Liver (tissue), 9 donors: ENCODE results near the gene SPTB. TPM values are rescaled to one million over a fixed set of nuclear protein-coding genes. Genes with fewer than 3 reads are reported as not detected.

Experiments used
- DNase-seq: peaks from one replicate; pipeline ENCODE4 v3.0.0-alpha.2; 2017; ENCODE audit warnings: low spot score
- H3K27ac ChIP-seq, 2 donors: one replicate each; pipeline ENCODE4 v1.7.0; 2013; ENCODE audit warnings: inconsistent platforms in 2 of 2, low read length in 2 of 2, control low read depth in 1 of 2, low read depth in 1 of 2, mild to moderate bottlenecking in 1 of 2
- H3K27me3 ChIP-seq, 4 donors: one replicate each; pipeline versions ENCODE4 v1.6.1 to v1.7.0; 2013; ENCODE audit warnings: low read length in 3 of 4, inconsistent platforms in 1 of 4, mild to moderate bottlenecking in 1 of 4, moderate library complexity in 1 of 4; ENCODE audit not compliant: control insufficient read depth in 4 of 4, insufficient read depth in 4 of 4
- H3K36me3 ChIP-seq, 4 donors: one replicate each; pipeline versions ENCODE4 v1.6.1 to v1.7.0; 2013; ENCODE audit warnings: low read length in 3 of 4, mild to moderate bottlenecking in 3 of 4, low read depth in 1 of 4, moderate library complexity in 1 of 4; ENCODE audit not compliant: control insufficient read depth in 4 of 4, insufficient read depth in 3 of 4
- H3K4me1 ChIP-seq, 4 donors: one replicate each; pipeline versions ENCODE4 v1.6.1 to v1.7.0; 2013; ENCODE audit warnings: low read length in 3 of 4, mild to moderate bottlenecking in 3 of 4, moderate library complexity in 1 of 4; ENCODE audit not compliant: control insufficient read depth in 4 of 4, insufficient read depth in 4 of 4
- H3K4me3 ChIP-seq, 3 donors: one replicate each; pipeline versions ENCODE4 v1.6.1 to v1.7.0; 2013; ENCODE audit warnings: low read length in 3 of 3, control low read depth in 1 of 3, low read depth in 1 of 3, mild to moderate bottlenecking in 1 of 3
- H3K9ac ChIP-seq, 2 donors: one replicate each; pipeline ENCODE4 v1.7.0; 2013; ENCODE audit warnings: low read length in 2 of 2, mild to moderate bottlenecking in 2 of 2, moderate library complexity in 2 of 2, control low read depth in 1 of 2, low read depth in 1 of 2
- H3K9me3 ChIP-seq, 4 donors: one replicate each; pipeline versions ENCODE4 v1.6.1 to v1.7.0; 2013; ENCODE audit warnings: low read length in 3 of 4; ENCODE audit not compliant: control insufficient read depth in 4 of 4
- FOXA2 ChIP-seq: IDR thresholded peaks from 2 replicates; pipeline ENCODE4 v1.6.1; 2016; ENCODE audit warnings: antibody characterized with exemption
- GABPA ChIP-seq, 2 donors: IDR thresholded peaks in 1 of 2; conservative IDR thresholded peaks in 1 of 2; 2 replicates each; pipeline ENCODE4 v1.6.1; 2016; ENCODE audit warnings: antibody characterized with exemption in 2 of 2, mild to moderate bottlenecking in 1 of 2, moderate library complexity in 1 of 2
- HNF4A ChIP-seq, 2 donors: conservative IDR thresholded peaks; 2 replicates each; pipeline ENCODE4 v1.6.1; 2016; ENCODE audit warnings: antibody characterized with exemption in 2 of 2, mild to moderate bottlenecking in 2 of 2
- HNF4G ChIP-seq: IDR thresholded peaks from 2 replicates; pipeline ENCODE4 v1.6.1; 2016; ENCODE audit warnings: antibody characterized with exemption
- JUND ChIP-seq, 2 donors: IDR thresholded peaks; 2 replicates each; pipeline ENCODE4 v1.6.1; 2016; ENCODE audit warnings: antibody characterized with exemption in 2 of 2
- YY1 ChIP-seq: IDR thresholded peaks from 2 replicates; pipeline ENCODE4 v1.6.1; 2016; ENCODE audit warnings: antibody characterized with exemption, mild to moderate bottlenecking
- WGBS: extraction: QIAGEN DNeasy Blood & Tissue Kit; methylation state at CpG from one replicate; pipeline ENCODE4 v1.1.7; 2013; 5-methylcytosine and 5-hydroxymethylcytosine counted together
- polyA plus RNA-seq, 2 donors: library from polyadenylated mRNA; stranded (reverse) in 1 of 2; unstranded in 1 of 2; fragments of 200-250 nt in 1 of 2; fragments of >200 nt in 1 of 2; fragmentation: Nextera tagmentation in 1 of 2; extraction: Ambion mirVana in 1 of 2; gene quantifications; one replicate each; pipeline versions ENCODE4 v1.2.1 to v1.2.3, GENCODE V29; 2013 to 2015
- total RNA-seq, 2 donors: library from RNA; depleted of rRNA; stranded (reverse); fragments of >200 nt; gene quantifications; one replicate each; pipeline ENCODE4 v1.2.3, GENCODE V29; 2014
- TF ChIP-seq, protein P1 (sequence below): fragments of 150-350 bp; IDR thresholded peaks from 2 replicates; pipeline ENCODE4 v1.5.1; 2017; ENCODE audit warnings: improper control_type of control experiment, low read depth, low read length; ENCODE audit not compliant: missing input control
- TF ChIP-seq, protein P2 (sequence below): IDR thresholded peaks from 2 replicates; pipeline ENCODE4 v1.6.1; 2016; ENCODE audit warnings: antibody characterized with exemption, mild to moderate bottlenecking
- TF ChIP-seq, protein P3 (sequence below): IDR thresholded peaks from 2 replicates; pipeline ENCODE4 v1.6.1; 2016; ENCODE audit warnings: antibody characterized with exemption
- donor health status: healthy.
- donor health status: healthy.
- donor health status: healthy.
- donor health status: healthy.
- donor health status: healthy.

SPTB gene
- total and polyA plus RNA-seq, 4 donors: 0.12 to 332 (median 0.26) TPM

DNA sequence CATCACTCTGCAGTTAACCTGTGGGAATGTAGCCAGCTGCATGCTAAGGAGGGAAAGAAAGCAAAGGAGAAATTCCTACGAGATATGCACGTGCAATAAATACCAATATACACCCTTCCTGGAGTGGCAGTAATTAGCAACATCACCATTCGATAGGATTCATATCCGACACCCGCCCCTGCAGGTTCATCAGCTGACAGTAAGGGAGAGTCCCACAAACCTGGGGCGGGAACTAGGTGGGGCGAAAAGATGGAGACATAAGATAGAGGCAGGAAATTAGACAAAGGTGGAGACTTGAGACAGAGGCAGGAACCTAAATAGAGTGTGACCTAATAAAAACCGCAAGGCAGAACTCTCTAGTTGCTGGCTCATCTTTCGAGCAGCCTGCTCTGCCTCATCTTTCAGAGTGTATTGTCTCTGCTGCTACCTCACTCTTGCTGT is 123.9 kb downstream of the SPTB start:
- Histone ChIP-seq H3K4me1 (peaks cover 0 to 2% (median 0%) of the 10 kb centered on the region in 4 donors), H3K4me3 (no peak overlapping the region), H3K36me3 (no peaks in the 10 kb centered on the region), H3K27ac (no peak overlapping the region), H3K9me3 (no peaks in the 10 kb centered on the region), H3K9ac (no peak overlapping the region), H3K27me3 (no peaks in the 10 kb centered on the region)
- no peak for DNase-seq
- TF ChIP-seq, protein P1, sequence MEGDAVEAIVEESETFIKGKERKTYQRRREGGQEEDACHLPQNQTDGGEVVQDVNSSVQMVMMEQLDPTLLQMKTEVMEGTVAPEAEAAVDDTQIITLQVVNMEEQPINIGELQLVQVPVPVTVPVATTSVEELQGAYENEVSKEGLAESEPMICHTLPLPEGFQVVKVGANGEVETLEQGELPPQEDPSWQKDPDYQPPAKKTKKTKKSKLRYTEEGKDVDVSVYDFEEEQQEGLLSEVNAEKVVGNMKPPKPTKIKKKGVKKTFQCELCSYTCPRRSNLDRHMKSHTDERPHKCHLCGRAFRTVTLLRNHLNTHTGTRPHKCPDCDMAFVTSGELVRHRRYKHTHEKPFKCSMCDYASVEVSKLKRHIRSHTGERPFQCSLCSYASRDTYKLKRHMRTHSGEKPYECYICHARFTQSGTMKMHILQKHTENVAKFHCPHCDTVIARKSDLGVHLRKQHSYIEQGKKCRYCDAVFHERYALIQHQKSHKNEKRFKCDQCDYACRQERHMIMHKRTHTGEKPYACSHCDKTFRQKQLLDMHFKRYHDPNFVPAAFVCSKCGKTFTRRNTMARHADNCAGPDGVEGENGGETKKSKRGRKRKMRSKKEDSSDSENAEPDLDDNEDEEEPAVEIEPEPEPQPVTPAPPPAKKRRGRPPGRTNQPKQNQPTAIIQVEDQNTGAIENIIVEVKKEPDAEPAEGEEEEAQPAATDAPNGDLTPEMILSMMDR: no peak
- TF ChIP-seq JUND (IDR thresholded peaks at IDR 0.05) (no peak), GABPA (IDR thresholded peaks at IDR 0.05 in 1 of 2, conservative IDR thresholded peaks at IDR 0.05 in 1 of 2) (no peak), YY1 (no peak), FOXA2 (no peak)
- TF ChIP-seq, protein P2, sequence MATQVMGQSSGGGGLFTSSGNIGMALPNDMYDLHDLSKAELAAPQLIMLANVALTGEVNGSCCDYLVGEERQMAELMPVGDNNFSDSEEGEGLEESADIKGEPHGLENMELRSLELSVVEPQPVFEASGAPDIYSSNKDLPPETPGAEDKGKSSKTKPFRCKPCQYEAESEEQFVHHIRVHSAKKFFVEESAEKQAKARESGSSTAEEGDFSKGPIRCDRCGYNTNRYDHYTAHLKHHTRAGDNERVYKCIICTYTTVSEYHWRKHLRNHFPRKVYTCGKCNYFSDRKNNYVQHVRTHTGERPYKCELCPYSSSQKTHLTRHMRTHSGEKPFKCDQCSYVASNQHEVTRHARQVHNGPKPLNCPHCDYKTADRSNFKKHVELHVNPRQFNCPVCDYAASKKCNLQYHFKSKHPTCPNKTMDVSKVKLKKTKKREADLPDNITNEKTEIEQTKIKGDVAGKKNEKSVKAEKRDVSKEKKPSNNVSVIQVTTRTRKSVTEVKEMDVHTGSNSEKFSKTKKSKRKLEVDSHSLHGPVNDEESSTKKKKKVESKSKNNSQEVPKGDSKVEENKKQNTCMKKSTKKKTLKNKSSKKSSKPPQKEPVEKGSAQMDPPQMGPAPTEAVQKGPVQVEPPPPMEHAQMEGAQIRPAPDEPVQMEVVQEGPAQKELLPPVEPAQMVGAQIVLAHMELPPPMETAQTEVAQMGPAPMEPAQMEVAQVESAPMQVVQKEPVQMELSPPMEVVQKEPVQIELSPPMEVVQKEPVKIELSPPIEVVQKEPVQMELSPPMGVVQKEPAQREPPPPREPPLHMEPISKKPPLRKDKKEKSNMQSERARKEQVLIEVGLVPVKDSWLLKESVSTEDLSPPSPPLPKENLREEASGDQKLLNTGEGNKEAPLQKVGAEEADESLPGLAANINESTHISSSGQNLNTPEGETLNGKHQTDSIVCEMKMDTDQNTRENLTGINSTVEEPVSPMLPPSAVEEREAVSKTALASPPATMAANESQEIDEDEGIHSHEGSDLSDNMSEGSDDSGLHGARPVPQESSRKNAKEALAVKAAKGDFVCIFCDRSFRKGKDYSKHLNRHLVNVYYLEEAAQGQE: no peak
- WGBS: 71% methylated on average over 9 of the region's 9 CpGs

DNA sequence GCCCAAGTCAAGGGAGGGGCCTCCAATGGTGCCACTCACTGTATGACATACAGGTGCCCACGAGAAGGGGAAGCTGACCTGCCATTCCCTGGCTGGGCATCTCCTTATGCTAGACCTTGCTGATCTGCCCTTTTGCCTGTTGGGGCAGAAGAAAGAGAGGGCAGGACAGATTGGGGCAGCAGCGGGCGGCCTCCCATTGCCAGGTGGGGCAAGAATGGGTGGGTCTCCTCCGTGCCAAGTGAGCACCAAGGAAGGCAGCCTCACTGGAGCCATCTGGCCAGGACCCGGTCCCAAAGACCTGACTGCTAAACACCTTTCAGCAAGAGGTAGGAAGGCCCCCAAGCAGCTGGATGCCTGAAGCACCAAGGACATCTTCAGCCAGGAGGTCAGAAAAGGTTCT is 125.0 kb downstream of the SPTB start:
- no peaks in the 10 kb centered on the region for H3K9me3 ChIP-seq
- TF ChIP-seq, protein P3, sequence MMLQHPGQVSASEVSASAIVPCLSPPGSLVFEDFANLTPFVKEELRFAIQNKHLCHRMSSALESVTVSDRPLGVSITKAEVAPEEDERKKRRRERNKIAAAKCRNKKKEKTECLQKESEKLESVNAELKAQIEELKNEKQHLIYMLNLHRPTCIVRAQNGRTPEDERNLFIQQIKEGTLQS: no peak
- TF ChIP-seq HNF4A (conservative IDR thresholded peaks at IDR 0.05) (no peak), YY1 (no peak), HNF4G (no peak)
- TF ChIP-seq, protein P2: no peak
- no peaks in the 10 kb centered on the region for H3K27me3 ChIP-seq
- no peak overlapping the region for H3K9ac ChIP-seq
- DNase-seq: no peak
- WGBS: 88% methylated on average over 5 of the region's 5 CpGs
- H3K27ac ChIP-seq: no peak overlapping the region
- H3K4me1 ChIP-seq: peaks cover 0 to 2% (median 0%) of the 10 kb centered on the region in 4 donors
- no peaks in the 10 kb centered on the region for H3K36me3 ChIP-seq
- no peak overlapping the region for H3K4me3 ChIP-seq
